GM21423 (cell line): Measurements from ENCODE around the gene DAPK1.
"Not testable (repeated sequence)": the region's sequence is repeated elsewhere in the genome, so short reads cannot be mapped to it uniquely, and the experiment has no call there.

Source experiments
- ATAC-seq: cut with Tn5 transposase; IDR thresholded peaks from one replicate; pipeline ENCODE4 v1.9.1; 2021; ENCODE audit warnings: mild to moderate bottlenecking, moderate library complexity; ENCODE audit not compliant: unreplicated experiment

The DAPK1 gene

DNA sequence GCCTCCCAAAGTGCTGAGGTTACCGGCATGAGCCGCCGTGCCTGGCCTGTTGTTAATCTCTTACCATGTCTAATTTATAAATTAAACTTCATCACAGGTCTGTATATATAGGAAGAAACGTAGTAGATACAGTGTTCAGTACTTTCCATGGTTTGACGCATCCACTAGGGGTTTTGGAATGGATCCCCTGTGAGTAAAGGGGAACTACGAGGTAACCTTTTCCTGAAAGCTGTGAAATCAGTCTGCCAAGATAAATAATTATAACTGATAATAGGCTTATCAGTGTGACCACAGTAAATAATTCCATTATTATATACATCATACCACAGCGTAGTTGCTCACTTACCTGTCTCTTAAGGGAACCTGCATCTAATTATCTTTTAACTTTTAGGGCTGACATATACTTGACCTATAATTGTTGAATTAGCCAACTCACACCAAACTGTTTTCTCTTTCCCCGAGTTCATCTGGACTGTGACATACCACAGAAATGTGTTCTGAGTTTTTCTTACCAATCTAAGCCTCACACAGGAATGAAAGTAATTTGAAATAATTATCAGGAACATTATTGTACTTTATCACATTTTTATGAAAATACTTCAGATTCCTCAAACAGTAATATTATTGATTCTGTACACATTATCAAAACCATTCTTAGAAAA lies 42.9 kb downstream of the DAPK1 start:
- ATAC-seq, result no peak

DNA sequence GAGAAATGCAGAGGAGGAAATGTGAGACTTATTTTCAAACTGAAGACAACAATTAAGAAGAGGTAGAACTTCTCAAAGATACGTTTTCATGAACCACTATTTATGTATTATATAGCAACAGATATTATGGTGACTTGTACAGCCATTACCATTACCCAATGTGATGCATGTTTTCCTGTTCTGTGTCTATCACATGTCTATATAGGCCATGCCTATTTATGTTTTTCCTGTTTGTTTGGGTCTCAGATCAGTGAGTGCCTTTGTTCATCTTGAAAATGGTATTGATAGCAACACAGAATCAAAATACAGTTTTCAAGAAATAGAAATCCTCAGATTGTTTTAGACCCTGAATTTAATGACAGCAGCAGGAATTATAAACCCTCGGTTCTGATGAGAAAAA lies 44.0 kb downstream of the DAPK1 start:
- no peak for ATAC-seq

DNA sequence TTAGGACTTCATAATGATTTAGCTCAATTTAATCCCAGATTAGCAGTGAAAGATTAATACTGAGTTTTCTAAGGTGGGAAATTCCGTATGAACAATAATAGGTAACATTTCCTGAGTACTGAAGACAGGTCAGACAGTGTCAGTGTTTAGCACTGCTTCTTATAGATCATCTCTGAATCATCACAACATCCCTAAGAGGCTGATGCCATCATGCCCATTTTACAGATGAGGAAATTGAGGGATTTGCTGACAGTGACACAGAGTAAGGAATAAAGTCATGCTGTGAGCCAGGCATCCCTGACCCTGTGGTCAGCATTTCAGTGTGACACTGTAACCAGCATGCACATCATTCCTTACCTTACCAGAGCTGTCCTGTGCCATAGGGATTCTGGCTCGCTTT lies 44.5 kb downstream of the DAPK1 start:
- no peak for ATAC-seq

DNA sequence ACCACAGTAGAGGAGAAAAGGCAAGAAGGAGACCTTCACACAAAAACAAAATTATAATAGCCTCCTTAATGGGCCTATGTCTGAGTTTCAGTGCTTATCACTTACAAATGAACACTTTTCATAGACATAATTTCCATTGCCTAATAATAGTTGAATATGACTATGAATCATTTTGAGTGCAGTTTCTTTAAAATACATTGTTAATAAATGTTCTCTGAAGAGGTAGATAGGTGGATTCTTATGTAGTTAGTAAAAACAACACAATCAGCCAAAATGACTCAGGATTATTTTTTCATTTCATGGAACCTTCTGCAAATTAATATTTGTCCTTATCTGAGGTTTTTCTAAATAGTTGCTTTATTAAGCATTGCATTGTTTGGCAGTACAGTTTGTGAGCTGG lies 45.6 kb downstream of the DAPK1 start:
- no peak for ATAC-seq

DNA sequence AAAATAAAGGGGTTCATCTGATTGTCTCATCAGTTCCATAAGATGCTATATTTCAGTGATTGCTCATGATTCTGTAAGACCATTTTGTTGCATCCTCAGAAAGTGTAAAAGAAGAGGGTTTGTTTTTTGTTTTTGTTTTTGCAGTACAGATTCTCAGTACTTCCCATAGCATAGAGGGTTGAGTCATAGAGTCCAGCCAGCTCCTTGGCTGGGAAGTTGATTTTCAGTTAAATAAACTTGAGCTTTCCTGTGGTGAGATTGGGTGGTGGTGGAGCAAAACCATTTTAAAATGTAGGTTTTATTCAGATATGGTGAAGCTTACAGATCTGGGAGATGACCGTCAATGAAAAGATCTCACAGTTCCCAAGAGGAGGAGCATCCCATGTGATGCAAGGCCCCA lies 48.2 kb downstream of the DAPK1 start:
- no peak for ATAC-seq

DNA sequence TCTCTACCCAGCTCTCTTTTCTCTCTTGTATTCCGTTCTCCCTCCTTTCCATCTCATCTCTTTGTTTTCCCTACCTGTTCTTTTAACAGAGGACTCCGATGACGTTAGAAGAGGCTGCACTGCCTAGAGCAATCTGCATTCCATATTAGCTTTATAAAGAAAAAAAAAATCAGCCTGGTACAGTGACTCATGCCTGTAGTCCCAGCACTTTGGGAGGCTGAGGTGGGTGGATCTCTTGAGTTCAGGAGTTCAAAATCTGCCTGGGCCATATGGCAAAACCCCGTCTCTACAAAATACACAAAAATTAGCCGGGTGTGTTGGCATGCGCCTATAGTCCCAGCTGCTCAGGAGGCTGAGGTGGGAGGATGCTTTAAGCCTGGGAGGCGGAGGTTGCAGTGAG lies 49.0 kb downstream of the DAPK1 start:
- ATAC-seq, result no peak

DNA sequence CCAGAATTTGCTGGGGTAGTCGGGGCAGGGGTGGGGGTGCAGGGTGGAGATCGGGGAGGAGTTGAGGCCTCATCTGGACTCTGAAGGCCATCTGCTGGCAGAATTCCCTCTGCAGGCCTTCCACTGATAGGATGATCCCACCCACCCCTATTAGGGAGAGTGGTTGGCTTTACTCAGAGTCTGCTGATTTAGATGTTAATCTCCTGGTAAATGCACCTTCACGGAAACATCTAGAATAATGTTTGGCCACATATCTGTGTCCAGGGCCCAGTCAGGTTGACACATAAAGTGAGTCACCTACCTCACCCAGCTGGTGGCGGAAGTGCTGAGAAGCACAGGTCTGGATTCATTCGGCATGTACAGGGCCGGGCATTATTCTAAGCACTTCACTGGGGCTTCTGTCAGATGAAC lies 50.0 kb downstream of the DAPK1 start:
- ATAC-seq, result no peak

DNA sequence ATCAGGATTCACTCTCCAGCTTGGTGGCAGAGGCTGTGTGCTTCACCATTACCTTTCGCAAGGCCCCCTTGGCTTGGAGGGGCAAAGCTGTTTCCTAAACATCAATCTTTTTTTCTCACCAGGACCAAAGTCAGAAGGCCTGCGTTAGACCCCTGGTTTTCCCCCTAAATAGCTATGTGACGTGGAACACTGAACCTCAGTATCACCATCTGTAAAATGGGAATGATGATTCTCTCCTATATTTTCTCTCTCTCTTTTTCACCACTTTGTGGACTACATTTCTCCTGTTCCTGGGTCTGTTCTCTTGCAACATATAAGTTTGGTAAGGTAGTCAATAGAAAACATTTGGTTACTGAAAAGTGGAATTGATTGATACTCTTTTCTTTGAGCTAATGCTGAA lies 50.5 kb downstream of the DAPK1 start:
- no peak for ATAC-seq

DNA sequence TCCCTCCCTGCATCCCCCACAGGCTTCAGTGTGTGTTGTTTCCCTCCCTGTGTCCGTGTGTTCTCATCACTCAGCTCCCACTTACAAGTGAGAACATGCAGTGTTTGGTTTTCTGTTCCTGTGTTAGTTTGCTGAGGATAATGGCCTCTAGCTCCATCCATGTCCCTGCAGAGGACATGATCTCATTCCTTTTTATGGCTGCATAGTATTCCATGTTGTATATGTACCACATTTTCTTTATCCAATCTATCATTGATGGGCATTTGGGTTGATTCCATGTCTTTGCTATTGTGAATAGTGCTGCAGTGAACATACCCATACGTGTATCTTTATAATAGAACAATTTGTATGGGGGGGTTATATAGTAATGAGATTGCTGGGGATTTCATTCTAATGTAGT lies 51.4 kb downstream of the DAPK1 start:
- not testable (repeated sequence) for ATAC-seq

DNA sequence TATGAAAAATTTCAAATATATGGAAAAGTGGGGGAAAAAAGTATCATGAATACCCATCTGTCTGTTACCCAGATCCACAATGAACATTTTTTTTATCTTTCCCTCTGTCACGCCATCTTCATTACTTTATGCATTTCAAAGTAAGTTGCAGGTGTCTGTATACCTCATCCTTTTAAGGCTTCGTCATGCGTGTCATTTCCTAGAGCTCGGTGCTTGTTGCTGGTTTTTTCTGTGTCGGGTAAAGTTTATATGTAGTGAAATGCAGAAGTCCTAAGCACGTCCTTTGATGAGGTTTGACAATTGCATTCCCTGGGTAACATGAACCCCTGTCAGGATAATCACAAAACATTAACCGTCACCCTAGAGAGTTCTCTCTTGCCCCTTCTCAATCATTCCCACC lies 52.1 kb downstream of the DAPK1 start:
- no peak for ATAC-seq

DNA sequence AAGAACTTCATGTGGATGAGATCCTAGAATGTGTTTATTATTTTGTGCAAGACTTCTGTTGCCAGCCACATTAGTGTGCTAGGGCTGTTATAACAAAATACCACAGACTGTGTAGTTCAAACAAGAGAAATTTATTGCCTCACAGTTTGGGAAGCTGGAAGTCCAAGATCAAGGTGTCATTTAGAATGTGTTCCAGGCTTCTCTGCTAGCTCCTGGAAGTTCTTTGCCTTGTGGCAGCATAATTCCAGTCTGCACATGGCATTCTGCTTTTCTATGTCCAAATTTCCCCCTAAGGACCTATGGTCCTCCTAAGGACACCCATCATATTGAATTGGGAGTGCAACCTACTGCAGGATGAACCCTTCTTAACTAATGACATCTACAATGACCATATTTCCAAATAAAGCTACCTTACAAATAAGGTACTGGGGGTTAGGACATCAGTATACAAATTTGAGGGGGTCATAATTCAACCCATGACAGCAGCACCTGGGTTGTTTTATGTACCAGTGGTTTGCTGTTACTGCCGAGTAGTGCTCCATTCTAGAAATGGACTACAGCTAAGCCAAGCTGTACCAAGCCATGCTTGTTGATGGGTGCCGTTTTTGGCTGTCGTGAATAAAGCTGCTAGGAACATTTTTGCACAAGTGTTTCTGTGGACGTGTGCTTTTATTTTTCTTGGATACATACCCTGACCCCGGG lies 52.7 kb downstream of the DAPK1 start:
- ATAC-seq, result no peak

DNA sequence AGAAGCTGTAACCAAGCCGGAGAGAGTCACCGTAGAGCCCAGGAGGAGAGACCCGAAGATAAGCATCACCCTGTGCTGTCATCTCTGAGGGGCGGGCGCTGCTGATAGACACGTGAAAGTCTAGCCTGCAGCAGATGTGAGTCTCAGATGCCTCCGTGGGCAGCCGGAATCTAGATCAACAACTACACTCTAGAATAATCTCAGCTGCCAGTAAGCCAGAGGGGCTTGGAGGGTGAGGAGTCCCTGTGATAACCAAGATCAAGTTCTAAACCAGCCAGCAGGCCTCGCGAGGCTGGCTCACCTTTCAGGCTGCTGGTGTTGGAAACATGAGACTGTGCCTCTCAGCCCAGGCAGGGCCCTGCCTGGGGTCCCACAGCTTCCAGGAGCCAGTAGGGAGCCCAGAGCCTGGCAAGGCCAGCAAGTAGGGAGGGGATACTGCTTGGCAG lies 54.1 kb downstream of the DAPK1 start:
- ATAC-seq, result no peak

DNA sequence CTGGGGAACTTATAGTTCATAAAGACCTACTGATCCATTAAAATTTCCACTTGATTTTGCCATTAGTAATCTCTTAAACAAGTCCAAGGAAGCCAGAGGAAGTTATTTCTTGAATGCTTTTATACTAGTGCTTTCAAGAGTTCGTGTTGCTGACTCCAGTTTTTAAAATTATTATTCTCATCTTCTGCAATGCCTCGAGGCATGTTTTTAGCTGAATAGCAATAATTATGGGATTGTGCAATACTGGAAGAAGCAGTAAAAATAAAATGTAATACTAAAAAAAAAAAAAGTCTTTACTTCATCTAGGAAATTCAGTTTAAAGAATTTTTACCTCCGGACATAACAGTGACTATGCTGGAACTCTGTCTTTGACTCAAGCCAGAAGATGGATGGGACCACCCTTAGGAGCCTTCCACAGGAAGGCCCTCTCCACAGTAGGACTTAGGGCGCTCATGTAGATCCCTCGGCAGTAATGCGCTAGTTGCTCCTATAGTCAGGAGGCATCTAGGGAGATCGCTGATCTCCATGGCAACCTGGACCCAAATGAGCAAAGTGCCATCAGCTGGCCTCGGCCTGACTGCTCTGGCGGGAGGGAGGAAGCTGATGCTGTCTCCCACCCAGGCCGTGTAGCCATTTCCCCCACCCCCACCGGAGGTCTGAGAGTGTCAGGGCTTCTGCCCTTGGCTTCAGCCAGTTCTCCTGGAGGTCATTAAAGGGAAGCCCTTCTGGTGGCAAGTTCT lies 56.7 kb downstream of the DAPK1 start:
- ATAC-seq, result no peak

DNA sequence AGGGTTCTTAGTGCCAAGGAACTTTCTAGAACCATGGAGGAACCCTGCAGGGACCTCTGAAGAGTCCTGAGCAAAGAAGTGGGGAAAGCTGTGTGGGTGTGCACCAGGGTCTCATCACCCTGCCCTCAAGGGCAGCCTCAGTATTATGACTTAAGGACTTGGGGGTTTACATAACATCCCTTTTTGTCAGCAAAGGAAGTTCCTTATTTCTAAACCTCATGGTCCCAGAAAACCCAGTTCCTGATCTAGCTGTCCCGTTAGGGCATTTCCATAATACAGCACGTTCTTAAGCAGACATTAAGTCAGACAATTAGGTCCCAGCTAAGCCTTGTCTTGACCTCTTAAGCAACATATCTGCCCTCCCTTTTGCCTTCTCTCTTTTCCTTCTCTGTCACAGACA lies 57.3 kb downstream of the DAPK1 start:
- no peak for ATAC-seq

DNA sequence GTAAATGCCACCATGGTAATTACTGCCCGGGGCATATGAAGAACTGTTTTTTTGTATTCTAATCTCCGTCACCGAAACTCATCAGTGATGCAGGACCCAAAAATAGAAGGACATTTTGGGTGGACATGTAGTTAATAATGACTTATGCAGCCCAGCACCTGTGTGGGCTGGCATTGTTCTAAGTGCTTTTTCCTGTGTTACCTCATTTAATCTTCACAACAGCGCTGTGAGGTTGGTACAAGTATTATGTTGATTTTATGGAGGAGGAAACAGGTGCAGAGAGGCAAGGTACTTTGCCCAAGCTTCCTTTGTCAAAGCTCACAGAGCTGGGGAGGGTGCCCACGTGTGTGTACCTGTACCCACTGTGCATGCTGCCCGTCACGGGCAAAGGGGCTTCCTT lies 58.4 kb downstream of the DAPK1 start:
- no peak for ATAC-seq

DNA sequence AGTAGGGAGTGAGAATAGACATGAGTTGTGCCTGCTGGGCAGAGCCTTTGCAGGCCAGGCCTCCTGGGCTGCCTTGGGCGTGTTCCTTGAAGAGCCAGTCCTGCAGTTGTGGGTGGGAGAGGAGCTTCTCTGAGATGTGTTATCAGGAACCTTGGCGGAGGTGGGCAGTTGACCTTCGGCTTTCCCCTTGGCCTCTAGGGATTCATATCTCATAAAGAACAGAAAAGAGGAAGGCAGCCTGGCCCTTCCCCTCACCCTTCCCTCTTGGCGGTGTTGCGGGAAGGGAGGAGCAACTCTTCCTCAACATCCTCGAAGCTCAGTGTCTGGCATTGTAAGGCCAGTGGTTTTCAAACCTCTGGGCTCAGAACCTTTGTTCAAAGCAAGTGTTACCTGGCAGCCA lies 59.2 kb downstream of the DAPK1 start:
- ATAC-seq, result no peak

DNA sequence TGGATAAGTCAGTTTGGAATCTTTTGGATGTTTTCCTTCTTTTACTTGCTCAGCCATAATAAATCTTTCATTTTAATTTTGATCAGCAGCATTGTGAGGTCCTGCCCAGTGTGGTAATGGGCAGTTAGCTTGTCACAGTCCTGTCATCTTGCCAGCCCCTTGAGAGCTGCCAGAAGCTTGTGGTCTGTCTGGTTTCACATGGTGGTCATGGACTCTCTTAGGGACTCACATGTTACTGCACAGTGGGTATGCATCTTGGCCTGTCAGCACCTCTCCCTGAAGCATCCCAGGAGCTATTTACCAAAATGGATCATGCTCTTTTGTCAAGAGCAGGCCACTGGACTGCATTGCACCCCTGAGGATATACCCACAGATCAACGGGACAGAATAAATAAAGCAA lies 60.3 kb downstream of the DAPK1 start:
- ATAC-seq, result no peak

DNA sequence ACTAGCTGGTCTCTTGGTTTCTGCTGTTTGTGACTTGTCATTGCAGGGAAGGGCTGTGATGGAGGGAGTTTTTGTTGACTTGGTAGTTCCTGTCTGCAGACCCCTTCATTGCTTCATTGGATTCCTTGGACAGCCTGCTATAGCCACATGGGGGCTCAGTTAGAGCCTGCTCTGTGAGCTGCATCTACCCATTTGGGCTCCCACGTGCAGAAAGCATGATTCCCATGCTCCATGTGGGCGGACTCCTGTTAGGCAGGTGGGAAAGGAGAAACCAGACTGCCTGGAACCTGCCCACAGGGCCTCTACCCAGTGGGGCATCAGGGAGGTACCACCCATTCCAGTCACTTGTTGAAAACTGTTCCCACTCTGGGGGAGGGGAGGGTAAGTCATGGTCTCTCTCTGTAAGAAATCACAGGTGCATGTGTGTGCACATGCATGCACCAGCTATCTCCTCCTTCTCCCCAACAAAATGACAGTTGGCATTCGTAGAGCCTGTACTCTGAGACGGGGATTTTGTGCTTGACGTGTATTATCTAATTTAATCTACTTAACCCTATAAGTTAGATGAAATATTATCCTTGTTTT lies 61.0 kb downstream of the DAPK1 start:
- ATAC-seq, result no peak

DNA sequence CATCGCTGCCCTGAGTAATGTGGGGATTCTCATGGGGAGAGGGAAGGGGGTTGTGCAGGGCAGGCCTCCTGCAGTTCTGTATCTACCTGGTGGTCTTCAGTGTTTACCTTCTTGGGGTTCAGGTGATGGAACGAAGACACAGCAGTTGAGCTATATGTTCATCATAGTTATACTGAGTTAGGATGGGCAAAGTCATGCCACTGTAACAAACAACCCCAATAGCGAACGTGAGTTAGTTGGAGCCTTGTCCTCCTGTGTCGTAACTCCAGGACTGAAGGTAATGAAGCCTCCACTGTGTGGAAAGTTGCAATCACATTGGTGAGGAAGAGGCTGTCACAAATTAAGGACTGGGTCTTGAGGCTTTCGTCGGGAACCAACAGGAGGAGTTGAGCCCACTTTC lies 64.4 kb downstream of the DAPK1 start:
- no peak for ATAC-seq

DNA sequence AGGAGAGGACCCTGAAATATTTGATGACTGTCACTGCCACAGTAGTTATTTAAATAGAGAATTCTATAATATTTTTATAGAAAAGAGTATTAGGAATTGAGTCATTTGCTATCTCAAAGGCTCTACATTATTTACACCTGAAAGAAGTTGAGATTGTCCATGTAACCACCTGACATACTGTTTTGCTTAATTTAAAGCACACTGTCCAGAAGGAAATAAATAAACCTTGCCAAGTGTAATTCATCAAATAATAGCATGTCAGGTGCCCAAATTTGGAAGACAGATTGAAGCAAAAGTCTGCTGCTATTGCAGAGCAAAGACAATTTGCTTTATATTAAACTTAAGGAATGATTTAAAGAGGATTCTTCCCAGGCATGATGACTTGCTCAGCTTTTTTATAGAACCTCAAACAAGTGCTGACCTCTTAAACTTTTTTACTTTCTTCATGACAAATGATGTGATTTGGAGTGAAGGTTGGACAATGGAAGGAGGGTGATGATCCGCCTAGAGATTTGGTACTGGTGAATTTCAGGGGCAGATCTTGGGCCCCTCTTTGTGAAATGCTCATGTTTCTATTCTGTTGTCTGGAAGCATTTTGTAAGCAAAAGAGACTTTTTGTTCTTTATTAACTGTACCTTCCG lies 65.0 kb downstream of the DAPK1 start:
- ATAC-seq, result no peak

DNA sequence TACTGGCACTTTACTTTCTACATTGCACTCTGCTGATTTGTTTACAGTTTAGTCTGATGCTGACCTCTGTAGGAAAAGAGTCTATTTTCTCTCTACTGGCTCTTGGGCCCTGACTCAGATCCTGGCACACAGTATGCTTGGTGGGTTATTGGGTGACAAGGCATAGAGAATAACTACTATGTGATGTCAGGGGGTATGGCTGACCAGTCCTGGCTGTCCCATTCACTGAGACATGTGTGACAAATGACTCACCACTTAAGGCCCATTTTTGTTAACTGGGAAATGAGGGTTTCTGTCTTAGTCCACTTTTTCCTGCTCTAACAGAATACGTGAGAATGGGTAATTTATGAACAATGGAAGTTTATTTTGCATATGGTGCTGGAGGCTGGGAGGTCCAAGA lies 66.4 kb downstream of the DAPK1 start:
- ATAC-seq, result no peak
